Right kidney (tissue), 9 donors: ENCODE measurements around the gene SLPI.

Source experiments
- DNase-seq: peaks from one replicate; pipeline ENCODE4 v3.0.0-alpha.2; 2016
- long read RNA-seq, 8 donors: transcript quantifications; one replicate each; lab custom pipeline, GENCODE V29; 2026

Gene SLPI
- long read RNA-seq, donor 1: 0 reads
- long read RNA-seq, donor 2, partial matches to known transcripts: 0 of 2 reads
- long read RNA-seq, donor 2, other reads (novel, unspliced or antisense): 0 of 2 reads
- long read RNA-seq, donor 3: 0 reads
- long read RNA-seq, donor 4: 0 reads
- long read RNA-seq, donor 5: 0 reads
- long read RNA-seq, donor 6: 0 reads
- long read RNA-seq, donor 7: 0 reads
- long read RNA-seq, donor 8: 0 reads

- DNase-seq: no peak
Observed at GRCh38 chr20:45254383-45255262, at the start of gene SLPI. Gene SLPI (minus strand): TSS chr20:45254564. CDS start chr20:45254543, 21 bp downstream.

GRCh38 chr20:45303586-45304463 lies 49.5 kb upstream of the SLPI start:
- DNase-seq: no peak

GRCh38 chr20:45301824-45302271 lies 47.5 kb upstream of the SLPI start:
- DNase-seq: no peak

- no peak for DNase-seq
Observed at GRCh38 chr20:45300961-45301360, 46.6 kb upstream of the SLPI start.

GRCh38 chr20:45299786-45300185 lies 45.4 kb upstream of the SLPI start:
- DNase-seq: no peak

GRCh38 chr20:45297786-45298497 lies 43.6 kb upstream of the SLPI start:
- no peak for DNase-seq

- no peak for DNase-seq
Observed at GRCh38 chr20:45294659-45295058, 40.3 kb upstream of the SLPI start.

- no peak for DNase-seq
Observed at GRCh38 chr20:45294003-45294368, 39.6 kb upstream of the SLPI start.

GRCh38 chr20:45293041-45294002 lies 39.0 kb upstream of the SLPI start:
- DNase-seq: peak; percentile 93

- no peak for DNase-seq
Observed at GRCh38 chr20:45292343-45292742, 38.0 kb upstream of the SLPI start.

GRCh38 chr20:45291526-45291925 lies 37.2 kb upstream of the SLPI start:
- no peak for DNase-seq

- peak; percentile 65 for DNase-seq
Observed at GRCh38 chr20:45290677-45291355, 36.5 kb upstream of the SLPI start.

- no peak for DNase-seq
Observed at GRCh38 chr20:45289942-45290676, 35.7 kb upstream of the SLPI start.

- DNase-seq: no peak
Observed at GRCh38 chr20:45288860-45289259, 34.5 kb upstream of the SLPI start.

- DNase-seq: no peak
Observed at GRCh38 chr20:45288376-45288775, 34.0 kb upstream of the SLPI start.

GRCh38 chr20:45283551-45284057 lies 29.2 kb upstream of the SLPI start:
- DNase-seq: no peak

GRCh38 chr20:45282700-45283550 lies 28.6 kb upstream of the SLPI start:
- no peak for DNase-seq

GRCh38 chr20:45279992-45280391 lies 25.6 kb upstream of the SLPI start:
- no peak for DNase-seq
